DOHH2 (cell line): Measurements from ENCODE around the gene ARHGEF25.

Experiments used
- H3F3A ChIP-seq: fragments of 200-600 bp; sonication (generic), shearing (Covaris generic); 2 replicates; pipeline ENCODE4 v1.6.0; 2016; ENCODE audit warnings: antibody characterized with exemption, mild to moderate bottlenecking; ENCODE audit not compliant: control insufficient read depth, insufficient read depth
- H3K27ac ChIP-seq: fragments of 200-600 bp; sonication (generic); 2 replicates; pipeline ENCODE4 v1.5.1; 2014; ENCODE audit warnings: low read depth, mild to moderate bottlenecking, low read length, moderate library complexity
- H3K27me3 ChIP-seq: fragments of 200-600 bp; sonication (generic); 2 replicates; pipeline ENCODE4 v1.6.1; 2014; ENCODE audit warnings: mild to moderate bottlenecking, low read length, mixed read lengths; ENCODE audit not compliant: control insufficient read depth
- H3K36me3 ChIP-seq: fragments of 200-600 bp; sonication (generic); 2 replicates; pipeline ENCODE4 v1.6.1; 2014; ENCODE audit warnings: mild to moderate bottlenecking, low read length, moderate library complexity, mixed read lengths; ENCODE audit not compliant: control insufficient read depth
- H3K4me1 ChIP-seq: fragments of 200-600 bp; sonication (generic); 2 replicates; pipeline ENCODE4 v1.6.1; 2014; ENCODE audit warnings: mild to moderate bottlenecking, low read length, mixed read lengths; ENCODE audit not compliant: control insufficient read depth
- H3K4me2 ChIP-seq: fragments of 200-600 bp; sonication (generic); 2 replicates; pipeline ENCODE4 v1.6.0; 2014; ENCODE audit warnings: mild to moderate bottlenecking, low read length, moderate library complexity
- H3K4me3 ChIP-seq: fragments of 200-600 bp; sonication (generic); 2 replicates; pipeline ENCODE4 v1.5.1; 2014; ENCODE audit warnings: mild to moderate bottlenecking, low read length, mixed read lengths
- H3K79me2 ChIP-seq: fragments of 200-600 bp; sonication (generic); 2 replicates; pipeline ENCODE4 v1.6.1; 2014; ENCODE audit warnings: mild to moderate bottlenecking, low read length, mixed read lengths; ENCODE audit not compliant: control insufficient read depth
- H3K9me2 ChIP-seq: fragments of 200-600 bp; sonication (generic); replicated peaks from 2 replicates; pipeline ENCODE4 v1.6.1; 2014; ENCODE audit warnings: mild to moderate bottlenecking, low read length, mixed read lengths; ENCODE audit not compliant: control insufficient read depth
- H3K9me3 ChIP-seq: fragments of 200-600 bp; sonication (generic); 2 replicates; pipeline ENCODE4 v1.6.1; 2014; ENCODE audit warnings: antibody characterized with exemption, low read length, mixed read lengths; ENCODE audit not compliant: control insufficient read depth, insufficient read depth
- H4K20me1 ChIP-seq: fragments of 200-600 bp; sonication (generic); 2 replicates; pipeline ENCODE4 v1.6.0; 2014; ENCODE audit warnings: low read depth, mild to moderate bottlenecking, antibody characterized with exemption, low read length, moderate library complexity; ENCODE audit not compliant: control insufficient read depth, insufficient read depth
- EZH2phosphoT487 ChIP-seq: fragments of 200-600 bp; sonication (generic); IDR thresholded peaks from 2 replicates; pipeline ENCODE4 v1.6.1; 2017; ENCODE audit warnings: borderline replicate concordance, mild to moderate bottlenecking, antibody characterized with exemption, low read length, moderate library complexity, mixed read lengths
- TF ChIP-seq, protein P1 (sequence below): fragments of 200-600 bp; sonication (generic); IDR thresholded peaks from one replicate; pipeline ENCODE4 v1.5.1; 2014; ENCODE audit warnings: antibody characterized with exemption, mild to moderate bottlenecking, low read depth, low read length; ENCODE audit not compliant: poor library complexity, severe bottlenecking

The ARHGEF25 gene

DNA sequence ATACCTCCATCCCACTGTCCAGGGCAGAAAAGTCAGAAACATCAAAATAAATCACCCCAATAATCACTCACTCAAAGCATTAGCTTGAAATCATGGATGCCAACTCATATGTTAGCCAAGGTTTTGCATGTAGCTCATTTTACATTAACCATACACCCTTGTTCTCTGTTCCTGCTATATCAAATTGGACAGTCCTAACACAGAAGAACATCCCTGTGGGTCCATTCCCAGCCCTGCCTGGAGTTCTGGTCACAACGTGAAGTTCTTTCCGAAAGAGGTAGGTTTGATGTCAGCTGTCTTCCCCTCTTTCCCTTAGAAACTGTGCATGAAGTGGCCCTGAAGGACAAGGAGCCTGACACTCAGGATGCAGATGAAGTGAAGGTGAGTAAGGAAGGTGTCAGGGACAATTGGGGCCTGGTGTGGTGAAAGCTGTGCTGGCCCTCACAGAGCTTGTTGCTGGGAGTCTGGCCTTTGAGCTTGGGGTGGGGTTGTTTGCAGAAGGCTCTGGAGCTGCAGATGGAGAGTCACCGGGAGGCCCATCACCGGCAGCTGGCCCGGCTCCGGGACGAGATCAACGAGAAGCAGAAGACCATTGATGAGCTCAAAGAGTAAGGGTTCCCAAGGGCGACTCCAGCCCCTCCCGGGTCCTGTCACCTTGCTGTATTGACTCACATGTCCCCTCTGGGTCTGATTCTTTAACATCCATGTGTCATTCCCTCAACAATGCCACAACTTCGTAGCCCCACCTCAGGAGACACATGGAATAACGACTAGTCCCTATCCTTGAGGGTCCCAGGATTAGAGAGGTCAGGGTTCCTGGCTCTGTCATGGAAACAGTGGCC lies 35.2 kb upstream of the ARHGEF25 start:
- TF ChIP-seq, protein P1, sequence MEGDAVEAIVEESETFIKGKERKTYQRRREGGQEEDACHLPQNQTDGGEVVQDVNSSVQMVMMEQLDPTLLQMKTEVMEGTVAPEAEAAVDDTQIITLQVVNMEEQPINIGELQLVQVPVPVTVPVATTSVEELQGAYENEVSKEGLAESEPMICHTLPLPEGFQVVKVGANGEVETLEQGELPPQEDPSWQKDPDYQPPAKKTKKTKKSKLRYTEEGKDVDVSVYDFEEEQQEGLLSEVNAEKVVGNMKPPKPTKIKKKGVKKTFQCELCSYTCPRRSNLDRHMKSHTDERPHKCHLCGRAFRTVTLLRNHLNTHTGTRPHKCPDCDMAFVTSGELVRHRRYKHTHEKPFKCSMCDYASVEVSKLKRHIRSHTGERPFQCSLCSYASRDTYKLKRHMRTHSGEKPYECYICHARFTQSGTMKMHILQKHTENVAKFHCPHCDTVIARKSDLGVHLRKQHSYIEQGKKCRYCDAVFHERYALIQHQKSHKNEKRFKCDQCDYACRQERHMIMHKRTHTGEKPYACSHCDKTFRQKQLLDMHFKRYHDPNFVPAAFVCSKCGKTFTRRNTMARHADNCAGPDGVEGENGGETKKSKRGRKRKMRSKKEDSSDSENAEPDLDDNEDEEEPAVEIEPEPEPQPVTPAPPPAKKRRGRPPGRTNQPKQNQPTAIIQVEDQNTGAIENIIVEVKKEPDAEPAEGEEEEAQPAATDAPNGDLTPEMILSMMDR = no peak
- no peak for TF ChIP-seq EZH2phosphoT487
- no peaks in the 10 kb centered on the region for H3K79me2 ChIP-seq
- H3K4me2 ChIP-seq = no peak overlapping the region
- H3K9me3 ChIP-seq = no peaks in the 10 kb centered on the region
- no peaks in the 10 kb centered on the region for H3K9me2 ChIP-seq
- H3K4me3 ChIP-seq = no peak overlapping the region
- H3K4me1 ChIP-seq = no peaks in the 10 kb centered on the region
- H4K20me1 ChIP-seq = no peaks in the 10 kb centered on the region
- H3F3A ChIP-seq = no peaks in the 10 kb centered on the region
- no peak overlapping the region for H3K27ac ChIP-seq
- H3K36me3 ChIP-seq = no peaks in the 10 kb centered on the region
- peaks cover 25% of the 10 kb centered on the region for H3K27me3 ChIP-seq

DNA sequence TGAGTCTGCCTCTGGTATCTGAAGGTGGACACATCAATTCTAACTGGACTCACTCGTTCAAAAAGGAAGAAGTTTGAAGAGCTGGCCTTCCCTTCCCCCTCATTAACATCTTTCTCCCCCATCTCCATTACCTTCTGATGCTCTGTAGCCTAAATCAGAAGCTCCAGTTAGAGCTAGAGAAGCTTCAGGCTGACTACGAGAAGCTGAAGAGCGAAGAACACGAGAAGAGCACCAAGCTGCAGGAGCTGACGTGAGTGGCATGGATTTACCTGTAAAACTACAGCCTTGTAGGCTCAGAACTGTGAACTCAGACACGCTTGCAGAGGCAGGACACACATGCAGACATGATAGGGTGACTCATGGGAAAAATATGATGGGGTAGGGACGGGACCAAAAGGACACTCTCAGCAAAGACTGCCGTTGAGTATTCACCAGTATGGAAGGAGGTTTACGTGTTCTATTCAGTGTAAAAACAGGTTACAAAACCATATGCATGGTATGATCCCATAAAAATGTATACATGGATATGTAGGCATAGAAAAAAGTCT lies 34.5 kb upstream of the ARHGEF25 start:
- no peak overlapping the region for H3K4me3 ChIP-seq
- no peak overlapping the region for H3K4me2 ChIP-seq
- H3K27me3 ChIP-seq = peaks cover 27% of the 10 kb centered on the region
- H3K4me1 ChIP-seq = no peaks in the 10 kb centered on the region
- H3K36me3 ChIP-seq = no peaks in the 10 kb centered on the region
- H3K9me2 ChIP-seq = no peaks in the 10 kb centered on the region
- H3K79me2 ChIP-seq = no peaks in the 10 kb centered on the region
- H3K27ac ChIP-seq = no peak overlapping the region
- no peaks in the 10 kb centered on the region for H3K9me3 ChIP-seq
- H3F3A ChIP-seq = no peaks in the 10 kb centered on the region
- no peaks in the 10 kb centered on the region for H4K20me1 ChIP-seq
- TF ChIP-seq EZH2phosphoT487 = no peak
- TF ChIP-seq, protein P1 = no peak

GRCh38 chr12:57577981-57578758 lies 33.1 kb upstream of the ARHGEF25 start:
- H3F3A ChIP-seq = no peaks in the 10 kb centered on the region
- no peaks in the 10 kb centered on the region for H3K36me3 ChIP-seq
- no peaks in the 10 kb centered on the region for H3K9me2 ChIP-seq
- H3K27ac ChIP-seq = no peak overlapping the region
- H3K9me3 ChIP-seq = no peaks in the 10 kb centered on the region
- peaks cover 35% of the 10 kb centered on the region for H3K27me3 ChIP-seq
- no peak for TF ChIP-seq EZH2phosphoT487
- TF ChIP-seq, protein P1 = no peak
- H3K4me2 ChIP-seq = no peak overlapping the region
- H4K20me1 ChIP-seq = no peaks in the 10 kb centered on the region
- H3K4me3 ChIP-seq = no peak overlapping the region
- no peaks in the 10 kb centered on the region for H3K79me2 ChIP-seq
- H3K4me1 ChIP-seq = peaks cover 3% of the 10 kb centered on the region
